Measurements from ENCODE around the gene CRISP1.

DNA sequence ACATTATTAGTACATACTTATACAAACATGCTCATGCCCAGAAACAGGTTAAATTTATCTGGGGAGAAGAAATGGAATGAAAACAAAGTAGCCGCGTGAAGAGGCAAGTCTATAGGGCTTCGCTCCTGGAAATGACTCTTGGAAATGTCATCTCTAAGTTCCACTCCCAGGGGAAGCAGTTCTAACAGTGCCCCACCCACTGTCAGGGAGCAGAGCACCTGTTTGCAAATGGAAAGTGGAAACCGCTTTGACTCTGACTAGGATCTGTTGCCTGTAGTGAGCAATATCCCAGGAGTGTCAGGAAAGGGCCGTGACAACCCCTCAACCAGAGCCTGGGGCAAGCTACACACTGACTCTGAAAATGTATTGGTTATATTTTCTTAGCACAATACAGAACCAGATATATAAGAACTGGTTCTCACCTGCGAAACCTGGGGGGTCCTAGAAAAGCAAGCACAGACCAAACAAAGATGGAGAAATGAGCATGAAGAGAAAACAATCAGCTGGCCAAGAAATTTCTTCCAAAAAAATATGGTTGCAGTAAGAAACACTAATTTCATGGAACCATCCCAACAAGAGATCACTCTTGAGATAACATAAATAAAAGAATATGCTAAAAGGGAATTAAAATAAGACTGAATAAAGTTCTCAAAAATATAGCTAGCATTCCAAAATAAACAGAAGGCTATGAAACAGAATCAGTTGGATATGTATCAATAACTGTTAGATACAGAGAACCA lies 47.5 kb upstream of the CRISP1 start:
- no peak for TF ChIP-seq HNRNPLL (IDR thresholded peaks at IDR 0.05; ENCODE audit: low read depth, low read length, poor library complexity, severe bottlenecking)
- no peak for TF ChIP-seq CTCF (CRISPR knock-in tag; IDR thresholded peaks at IDR 0.05)
- TF ChIP-seq BRCA1 (CRISPR knock-in tag; IDR thresholded peaks at IDR 0.05), result no peak
- no peak for TF ChIP-seq GPN1 (CRISPR knock-in tag; IDR thresholded peaks at IDR 0.05; ENCODE audit: borderline replicate concordance)
- TF ChIP-seq JUND (CRISPR knock-in tag; IDR thresholded peaks at IDR 0.05), result no peak
- no peak for TF ChIP-seq ZSCAN20 (CRISPR knock-in tag; IDR thresholded peaks at IDR 0.05; ENCODE audit: borderline replicate concordance)

Measured in HepG2 (cell line).